CD4-positive, alpha-beta memory T cell (primary cell): ENCODE results near the gene TEAD1. TPM values are rescaled to one million over a fixed set of nuclear protein-coding genes. Genes with fewer than 3 reads are reported as not detected.

ENCODE experiments used
- CTCF ChIA-PET: fragments of 350-600 bp; sonication (Branson Sonifier 250); formaldehyde crosslinking; loops from one replicate; lab custom pipeline; 2021; ENCODE audit warnings: inconsistent platforms; ENCODE audit not compliant: partially characterized antibody; lab: Charles Lee
- POLR2A ChIA-PET: fragments of 350-600 bp; sonication (Branson Sonifier 250); formaldehyde crosslinking; loops from one replicate; lab custom pipeline; 2021; ENCODE audit not compliant: partially characterized antibody; lab: Charles Lee
- DNase-seq, 5 donors: peaks; one replicate each; pipeline versions ENCODE4 v3.0.0 to v3.0.0-alpha.2; 2020 to 2022; ENCODE audit warnings: mixed read lengths in 1 of 5
- H3K27ac ChIP-seq: one replicate; pipeline ENCODE4 v1.7.0; 2013; ENCODE audit warnings: low read depth, low read length
- H3K27me3 ChIP-seq: 2 replicates; pipeline ENCODE4 v1.7.0; 2013; ENCODE audit warnings: mild to moderate bottlenecking, low read length, moderate library complexity; ENCODE audit not compliant: insufficient read depth
- H3K36me3 ChIP-seq: 2 replicates; pipeline ENCODE4 v1.7.0; 2013; ENCODE audit warnings: mild to moderate bottlenecking, low read length, moderate library complexity; ENCODE audit not compliant: insufficient read depth
- H3K4me1 ChIP-seq: 2 replicates; pipeline ENCODE4 v1.7.0; 2013; ENCODE audit warnings: mild to moderate bottlenecking, low read length, moderate library complexity; ENCODE audit not compliant: insufficient read depth
- H3K4me3 ChIP-seq, 2 donors: one replicate each; pipeline ENCODE4 v1.7.0; 2013; ENCODE audit warnings: low read length in 2 of 2, mild to moderate bottlenecking in 1 of 2
- H3K9me3 ChIP-seq, 2 donors: one replicate each; pipeline ENCODE4 v1.7.0; 2013; ENCODE audit warnings: low read length in 2 of 2, control low read depth in 1 of 2; ENCODE audit not compliant: control insufficient read depth in 1 of 2
- H3K27ac Mint-ChIP-seq, 7 donors: one replicate each; pipeline ENCODE4 v1.8.0; 2020 to 2021; ENCODE audit warnings: mixed read lengths in 7 of 7, mild to moderate bottlenecking in 6 of 7, inconsistent platforms in 3 of 7, moderate library complexity in 3 of 7
- H3K27me3 Mint-ChIP-seq, 2 donors: one replicate each; pipeline ENCODE4 v1.8.0; 2020 to 2021; ENCODE audit warnings: mixed read lengths in 2 of 2
- H3K36me3 Mint-ChIP-seq, 2 donors: one replicate each; pipeline ENCODE4 v1.8.0; 2020 to 2021; ENCODE audit warnings: mixed read lengths in 2 of 2, inconsistent platforms in 1 of 2, mild to moderate bottlenecking in 1 of 2
- H3K4me1 Mint-ChIP-seq, 4 donors: one replicate each; pipeline ENCODE4 v1.8.0; 2020 to 2021; ENCODE audit warnings: mixed read lengths in 4 of 4, mild to moderate bottlenecking in 1 of 4
- H3K4me3 Mint-ChIP-seq, 8 donors: one replicate each; pipeline ENCODE4 v1.8.0; 2020 to 2021; ENCODE audit warnings: mixed read lengths in 8 of 8, mild to moderate bottlenecking in 7 of 8, moderate library complexity in 6 of 8, inconsistent platforms in 3 of 8
- H3K9me3 Mint-ChIP-seq, 8 donors: one replicate each; pipeline ENCODE4 v1.8.0; 2020 to 2021; ENCODE audit warnings: mixed read lengths in 8 of 8, mild to moderate bottlenecking in 5 of 8, inconsistent platforms in 3 of 8, moderate library complexity in 1 of 8
- intact Hi-C: fragments of 100-400 bp; cut with micrococcal nuclease; formaldehyde crosslinking; loops from one replicate; pipeline ENCODE4 v1.15.1; 2023
- polyA plus RNA-seq, 2 donors: library from polyadenylated mRNA; unstranded; fragments of 300-500 nt; fragmentation: Illumina TruSeq; gene quantifications; one replicate each; pipeline ENCODE4 v1.2.3, GENCODE V29; 2021
- total RNA-seq, 2 experiments: library from RNA; stranded (reverse); gene quantifications; one replicate each; pipeline ENCODE4 v1.2.3, GENCODE V29; 2021

TEAD1 gene
- total and polyA plus RNA-seq, 4 experiments from 2014 or later, result 0.15 to 1.1 (median 0.52) TPM; not detected in 1

GRCh38 chr11:12986194-12986898 lies 312.1 kb downstream of the TEAD1 start:
- intact Hi-C loops, result no loop called here
- H3K27ac Mint-ChIP-seq, result no peak overlapping the region
- Histone ChIP-seq H3K4me1 (no peaks in the 10 kb centered on the region), H3K36me3 (no peaks in the 10 kb centered on the region), H3K9me3 (no peaks in the 10 kb centered on the region), H3K4me3 (no peak overlapping the region), H3K27ac (no peak overlapping the region), H3K27me3 (no peaks in the 10 kb centered on the region)
- CTCF ChIA-PET, result interaction anchor here (1.4 kb wide), 1 partner anchor 24 kb away, joined by 3 read pairs; no protein-coding TSS in a partner anchor
- POLR2A ChIA-PET, result no interaction called here
- H3K9me3 Mint-ChIP-seq, result no peaks in the 10 kb centered on the region
- no peak for DNase-seq
- no peaks in the 10 kb centered on the region for H3K4me1 Mint-ChIP-seq
- H3K4me3 Mint-ChIP-seq, result peak overlapping the region in 1 of 8 donors; percentile 4
- H3K27me3 Mint-ChIP-seq, result peaks cover 3 to 12% of the 10 kb centered on the region in 2 donors
- no peaks in the 10 kb centered on the region for H3K36me3 Mint-ChIP-seq

GRCh38 chr11:12989428-12990161 lies 315.4 kb downstream of the TEAD1 start:
- H3K9me3 Mint-ChIP-seq, result no peaks in the 10 kb centered on the region
- no peak overlapping the region for H3K4me3 Mint-ChIP-seq
- H3K36me3 Mint-ChIP-seq, result no peaks in the 10 kb centered on the region
- no peak overlapping the region for H3K4me3 ChIP-seq
- no peaks in the 10 kb centered on the region for H3K9me3 ChIP-seq
- no peaks in the 10 kb centered on the region for H3K4me1 Mint-ChIP-seq
- ChIA-PET POLR2A (no interaction called here), CTCF (no interaction called here)
- DNase-seq, result no peak
- H3K4me1 ChIP-seq, result no peaks in the 10 kb centered on the region
- H3K27ac ChIP-seq, result no peak overlapping the region
- intact Hi-C loops, result no loop called here
- no peaks in the 10 kb centered on the region for H3K36me3 ChIP-seq
- H3K27ac Mint-ChIP-seq, result no peak overlapping the region
- no peaks in the 10 kb centered on the region for H3K27me3 ChIP-seq
- H3K27me3 Mint-ChIP-seq, result peaks cover 0 to 8% of the 10 kb centered on the region in 2 donors

GRCh38 chr11:12990162-12990480 lies 315.9 kb downstream of the TEAD1 start:
- intact Hi-C loops, result no loop called here
- H3K9me3 Mint-ChIP-seq, result no peaks in the 10 kb centered on the region
- no peak overlapping the region for H3K4me3 ChIP-seq
- H3K4me3 Mint-ChIP-seq, result no peak overlapping the region
- no peaks in the 10 kb centered on the region for H3K36me3 ChIP-seq
- no peak for DNase-seq
- ChIA-PET CTCF (no interaction called here), POLR2A (no interaction called here)
- H3K27ac ChIP-seq, result no peak overlapping the region
- H3K4me1 Mint-ChIP-seq, result no peaks in the 10 kb centered on the region
- no peaks in the 10 kb centered on the region for H3K9me3 ChIP-seq
- H3K27ac Mint-ChIP-seq, result no peak overlapping the region
- H3K4me1 ChIP-seq, result no peaks in the 10 kb centered on the region
- no peaks in the 10 kb centered on the region for H3K36me3 Mint-ChIP-seq
- H3K27me3 Mint-ChIP-seq, result peaks cover 0 to 8% of the 10 kb centered on the region in 2 donors
- no peaks in the 10 kb centered on the region for H3K27me3 ChIP-seq

- Mint-ChIP-seq H3K4me3 (no peak overlapping the region), H3K27ac (no peak overlapping the region), H3K4me1 (no peaks in the 10 kb centered on the region), H3K36me3 (no peaks in the 10 kb centered on the region), H3K27me3 (peaks cover 0 to 4% of the 10 kb centered on the region in 2 donors), H3K9me3 (peaks cover 0 to 7% (median 0%) of the 10 kb centered on the region in 8 donors)
- DNase-seq, result no peak
- ChIA-PET POLR2A (no interaction called here), CTCF (no interaction called here)
- Histone ChIP-seq H3K36me3 (no peaks in the 10 kb centered on the region), H3K27ac (no peak overlapping the region), H3K4me1 (no peaks in the 10 kb centered on the region), H3K27me3 (no peaks in the 10 kb centered on the region), H3K4me3 (no peak overlapping the region), H3K9me3 (no peaks in the 10 kb centered on the region)
- intact Hi-C loops, result no loop called here
Measured at GRCh38 chr11:12991426-12991825, 317.2 kb downstream of the TEAD1 start.

- no peaks in the 10 kb centered on the region for H3K4me1 ChIP-seq
- Mint-ChIP-seq H3K4me3 (no peak overlapping the region), H3K36me3 (no peaks in the 10 kb centered on the region), H3K9me3 (peaks cover 0 to 9% (median 0%) of the 10 kb centered on the region in 8 donors), H3K27ac (no peak overlapping the region), H3K4me1 (no peaks in the 10 kb centered on the region), H3K27me3 (peaks cover 0 to 1% of the 10 kb centered on the region in 2 donors)
- no peak overlapping the region for H3K27ac ChIP-seq
- no peaks in the 10 kb centered on the region for H3K9me3 ChIP-seq
- intact Hi-C loops, result no loop called here
- CTCF ChIA-PET, result no interaction called here
- H3K4me3 ChIP-seq, result no peak overlapping the region
- POLR2A ChIA-PET, result no interaction called here
- no peak for DNase-seq
- no peaks in the 10 kb centered on the region for H3K27me3 ChIP-seq
- no peaks in the 10 kb centered on the region for H3K36me3 ChIP-seq
Measured at GRCh38 chr11:12993626-12994025, 319.4 kb downstream of the TEAD1 start.
